GM10266 (cell line): ENCODE results near the gene BTNL9.
"Not testable (repeated sequence)": the region's sequence is repeated elsewhere in the genome, so short reads cannot be mapped to it uniquely, and the experiment has no call there.

Source experiments
- DNase-seq: peaks from one replicate; pipeline ENCODE4 v3.0.0; 2012; ENCODE audit errors: extremely low spot score
- TF ChIP-seq, protein P1 (sequence below): IDR thresholded peaks from 2 replicates; pipeline ENCODE4 v1.5.1; 2012; ENCODE audit warnings: mild to moderate bottlenecking, low read depth; ENCODE audit not compliant: control insufficient read depth, insufficient read depth; ENCODE audit errors: missing control alignments

The BTNL9 gene

DNA sequence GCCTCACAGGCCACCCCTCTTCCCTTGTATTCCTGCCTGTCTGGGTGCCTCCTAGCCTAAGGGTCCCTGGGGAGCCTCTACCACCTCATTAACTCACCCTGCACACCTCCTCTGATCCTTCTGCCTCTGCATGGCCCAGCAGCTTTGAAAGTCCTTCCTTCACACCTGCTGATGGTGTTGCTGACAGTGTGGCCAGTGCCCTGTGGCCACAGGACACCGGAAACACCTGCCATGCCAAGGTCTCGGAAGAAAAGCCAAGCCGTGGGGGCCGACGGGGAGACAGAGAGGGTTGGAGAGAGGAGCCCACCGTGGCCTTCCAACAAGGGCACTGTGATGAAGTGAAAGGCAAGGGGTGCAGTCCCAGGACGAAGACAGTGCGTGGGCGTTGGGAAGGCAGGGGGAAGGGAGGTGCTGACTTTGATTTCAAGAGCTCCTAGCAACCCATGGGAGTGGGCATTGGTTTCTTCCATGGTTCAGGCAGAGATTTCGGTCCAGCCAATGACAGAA, 4.1 kb downstream of the BTNL9 start:
- no peak for DNase-seq
- TF ChIP-seq, protein P1, sequence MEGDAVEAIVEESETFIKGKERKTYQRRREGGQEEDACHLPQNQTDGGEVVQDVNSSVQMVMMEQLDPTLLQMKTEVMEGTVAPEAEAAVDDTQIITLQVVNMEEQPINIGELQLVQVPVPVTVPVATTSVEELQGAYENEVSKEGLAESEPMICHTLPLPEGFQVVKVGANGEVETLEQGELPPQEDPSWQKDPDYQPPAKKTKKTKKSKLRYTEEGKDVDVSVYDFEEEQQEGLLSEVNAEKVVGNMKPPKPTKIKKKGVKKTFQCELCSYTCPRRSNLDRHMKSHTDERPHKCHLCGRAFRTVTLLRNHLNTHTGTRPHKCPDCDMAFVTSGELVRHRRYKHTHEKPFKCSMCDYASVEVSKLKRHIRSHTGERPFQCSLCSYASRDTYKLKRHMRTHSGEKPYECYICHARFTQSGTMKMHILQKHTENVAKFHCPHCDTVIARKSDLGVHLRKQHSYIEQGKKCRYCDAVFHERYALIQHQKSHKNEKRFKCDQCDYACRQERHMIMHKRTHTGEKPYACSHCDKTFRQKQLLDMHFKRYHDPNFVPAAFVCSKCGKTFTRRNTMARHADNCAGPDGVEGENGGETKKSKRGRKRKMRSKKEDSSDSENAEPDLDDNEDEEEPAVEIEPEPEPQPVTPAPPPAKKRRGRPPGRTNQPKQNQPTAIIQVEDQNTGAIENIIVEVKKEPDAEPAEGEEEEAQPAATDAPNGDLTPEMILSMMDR, result no peak

DNA sequence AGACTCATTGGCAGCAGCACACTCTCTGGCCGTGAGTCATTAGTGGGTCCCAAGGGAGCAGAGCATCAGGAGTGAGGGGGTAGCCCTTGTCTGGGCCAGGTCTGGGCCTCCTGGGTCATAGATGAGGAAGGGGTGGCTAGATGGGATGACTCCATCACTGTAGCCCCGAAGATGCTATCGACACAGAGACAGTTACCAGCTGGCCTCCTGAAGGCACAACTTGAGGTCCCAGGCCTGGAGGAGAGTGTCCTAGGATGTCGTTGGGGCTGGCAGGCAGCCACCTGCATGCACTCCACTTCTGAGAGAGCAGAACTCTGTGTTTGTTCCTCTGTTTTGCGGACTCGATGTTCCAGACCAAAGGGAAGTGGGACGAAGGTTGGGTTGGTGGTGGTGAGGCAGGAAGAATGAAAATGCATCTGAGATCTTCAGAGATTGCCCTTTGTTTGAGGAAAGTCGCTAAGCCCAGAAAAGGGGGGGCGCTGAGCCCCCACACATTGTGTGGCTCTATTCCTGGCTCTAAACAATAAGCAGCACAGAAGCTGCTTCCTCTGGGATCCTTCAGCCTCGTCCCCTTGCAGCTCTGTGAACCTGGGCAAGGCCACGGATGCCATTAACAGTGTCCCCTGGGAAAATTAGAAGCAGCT, 4.7 kb downstream of the BTNL9 start:
- DNase-seq, result no peak
- TF ChIP-seq, protein P1, result no peak

DNA sequence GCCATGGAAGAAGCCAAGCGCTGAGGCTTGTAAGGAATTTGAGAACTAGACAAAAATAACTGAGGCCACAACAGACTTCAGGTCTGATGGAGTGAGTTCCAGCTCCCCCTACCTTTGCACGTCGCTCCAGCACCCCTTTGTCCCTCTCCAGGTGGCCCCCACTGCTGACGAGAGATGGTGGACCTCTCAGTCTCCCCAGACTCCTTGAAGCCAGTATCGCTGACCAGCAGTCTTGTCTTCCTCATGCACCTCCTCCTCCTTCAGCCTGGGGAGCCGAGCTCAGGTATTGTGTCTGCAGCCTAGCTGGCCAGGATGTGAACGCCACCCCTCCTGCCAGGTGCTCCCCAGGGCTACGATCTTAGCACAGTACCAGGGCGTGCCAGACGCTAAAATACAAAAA, 5.2 kb downstream of the BTNL9 start:
- no peak for DNase-seq
- TF ChIP-seq, protein P1, result no peak

DNA sequence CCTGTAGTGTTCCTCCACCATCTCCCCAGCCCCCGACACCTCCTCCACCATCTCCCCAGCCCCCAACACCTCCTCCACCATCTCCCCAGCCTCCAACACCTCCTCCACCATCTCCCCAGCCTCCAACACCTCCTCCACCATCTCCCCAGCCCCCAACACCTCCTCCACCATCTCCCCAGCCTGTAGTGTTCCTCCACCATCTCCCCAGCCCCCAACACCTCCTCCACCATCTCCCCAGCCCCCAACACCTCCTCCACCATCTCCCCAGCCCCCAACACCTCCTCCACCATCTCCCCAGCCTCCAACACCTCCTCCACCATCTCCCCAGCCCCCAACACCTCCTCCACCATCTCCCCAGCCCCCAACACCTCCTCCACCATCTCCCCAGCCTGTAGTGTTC, 5.8 kb downstream of the BTNL9 start:
- not testable (repeated sequence) for DNase-seq

DNA sequence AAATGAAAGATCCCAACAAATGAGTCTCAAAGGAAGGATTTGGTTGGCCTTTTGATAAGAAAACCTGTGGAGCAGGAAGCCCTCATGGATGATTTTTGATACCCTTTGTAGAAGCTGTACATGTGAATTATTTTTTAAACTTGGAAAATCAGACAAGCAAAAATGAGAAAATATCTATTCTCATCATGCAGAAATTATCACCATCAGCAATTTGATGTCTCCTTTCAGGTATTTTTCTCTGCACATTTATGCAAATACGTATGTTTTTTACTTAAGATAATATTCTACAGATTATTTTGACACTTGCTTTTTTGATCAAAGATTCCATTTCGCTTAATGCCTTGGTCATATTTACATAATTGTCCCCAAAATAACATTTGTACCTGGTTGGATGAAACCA, 7.2 kb downstream of the BTNL9 start:
- TF ChIP-seq, protein P1, result no peak
- DNase-seq, result no peak

DNA sequence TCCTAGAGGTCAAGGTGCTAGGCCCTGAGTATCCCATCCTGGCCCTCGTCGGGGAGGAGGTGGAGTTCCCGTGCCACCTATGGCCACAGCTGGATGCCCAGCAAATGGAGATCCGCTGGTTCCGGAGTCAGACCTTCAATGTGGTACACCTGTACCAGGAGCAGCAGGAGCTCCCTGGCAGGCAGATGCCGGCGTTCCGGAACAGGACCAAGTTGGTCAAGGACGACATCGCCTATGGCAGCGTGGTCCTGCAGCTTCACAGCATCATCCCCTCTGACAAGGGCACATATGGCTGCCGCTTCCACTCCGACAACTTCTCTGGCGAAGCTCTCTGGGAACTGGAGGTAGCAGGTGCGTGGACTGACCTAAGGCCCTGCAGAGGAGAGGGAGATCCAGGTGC, 7.9 kb downstream of the BTNL9 start:
- TF ChIP-seq, protein P1, result no peak

DNA sequence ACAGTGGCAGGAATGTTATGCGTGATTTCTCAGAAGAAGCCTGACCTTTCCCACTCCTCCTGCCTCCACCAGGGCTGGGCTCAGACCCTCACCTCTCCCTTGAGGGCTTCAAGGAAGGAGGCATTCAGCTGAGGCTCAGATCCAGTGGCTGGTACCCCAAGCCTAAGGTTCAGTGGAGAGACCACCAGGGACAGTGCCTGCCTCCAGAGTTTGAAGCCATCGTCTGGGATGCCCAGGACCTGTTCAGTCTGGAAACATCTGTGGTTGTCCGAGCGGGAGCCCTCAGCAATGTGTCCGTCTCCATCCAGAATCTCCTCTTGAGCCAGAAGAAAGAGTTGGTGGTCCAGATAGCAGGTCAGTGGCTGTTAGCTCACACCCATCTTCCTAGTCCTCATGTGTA, 9.9 kb downstream of the BTNL9 start:
- TF ChIP-seq, protein P1, result no peak
- no peak for DNase-seq

More for the DNA sequence above, 7.9 kb downstream of the BTNL9 start:
- no peak for DNase-seq

DNA sequence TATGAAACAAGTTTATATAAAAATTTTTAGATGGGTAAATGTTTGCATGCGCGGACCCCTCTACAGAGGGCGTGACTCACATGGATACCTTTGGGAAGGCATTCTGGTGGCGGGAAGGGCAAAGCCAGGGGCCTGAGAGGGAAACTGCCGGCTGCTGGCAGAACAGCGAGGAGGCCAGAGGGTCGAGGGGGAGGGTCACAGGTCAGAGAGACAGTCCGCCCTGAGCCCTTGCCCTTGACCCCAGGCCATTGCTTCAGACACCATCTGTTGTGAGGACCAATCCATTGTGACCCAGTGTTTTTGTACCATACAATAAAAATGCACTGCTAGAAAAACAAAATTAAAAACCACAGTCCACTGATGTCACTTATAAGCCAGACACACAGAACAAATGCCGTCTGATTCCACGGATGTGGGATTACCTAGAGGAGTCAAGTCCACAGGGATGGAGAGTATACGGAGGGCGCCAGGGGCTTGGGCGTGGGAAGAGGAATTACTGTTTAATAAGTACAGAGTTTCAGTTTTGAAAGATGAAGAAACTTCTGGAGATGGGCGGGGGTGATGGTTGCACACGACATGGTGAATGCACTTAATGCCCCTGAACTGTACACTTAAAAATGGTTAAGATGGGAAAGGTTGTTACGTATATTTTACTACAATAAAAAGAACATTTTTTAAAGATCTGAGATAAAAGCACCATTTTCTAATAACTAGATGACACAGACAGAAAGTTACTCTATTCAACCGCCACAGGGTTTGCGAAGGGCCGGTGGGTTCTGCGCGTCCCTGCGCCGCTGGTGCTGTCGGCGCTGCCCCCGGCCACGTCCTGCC, 12.0 kb downstream of the BTNL9 start:
- TF ChIP-seq, protein P1, result no peak
- DNase-seq, result no peak
